Astrocyte of the cerebellum (primary cell): ENCODE results near the gene LRRC1.

ENCODE experiments used
- DNase-seq: peaks from one replicate; pipeline ENCODE4 v3.0.0-alpha.2; 2011; ENCODE audit warnings: low read depth
- H3K4me3 ChIP-seq: 2 replicates; pipeline ENCODE4 v1.5.1; 2011; ENCODE audit warnings: mild to moderate bottlenecking, low read depth, low read length, moderate library complexity
- CTCF ChIP-seq: IDR thresholded peaks from 2 replicates; pipeline ENCODE4 v1.5.1; 2012; ENCODE audit warnings: low read length, low read depth, moderate library complexity, mild to moderate bottlenecking; ENCODE audit errors: missing control alignments
- in situ Hi-C: cut with HindIII; loops from 2 replicates; pipeline ENCODE4 v1.10.0; 2017; ENCODE audit warnings: low sequenced_read_pairs

The LRRC1 gene

GRCh38 chr6:53794720-53795339, at the start of gene LRRC1:
LRRC1 (plus strand) TSS chr6:53795005; CDS start chr6:53795257, 252 bp downstream.
- peak; percentile 82 for DNase-seq
- no peak for TF ChIP-seq CTCF
- in situ Hi-C loops = no loop called here
- peak within 1 kb of the TSS; percentile 78 for H3K4me3 ChIP-seq

GRCh38 chr6:53746442-53747103, 48.2 kb upstream of the LRRC1 start:
- no peak for TF ChIP-seq CTCF
- DNase-seq = no peak
- in situ Hi-C loops = no loop called here

GRCh38 chr6:53750052-53750650, 44.7 kb upstream of the LRRC1 start:
- no peak for TF ChIP-seq CTCF
- H3K4me3 ChIP-seq = no peak overlapping the region
- in situ Hi-C loops = no loop called here
- DNase-seq = no peak

More at GRCh38 chr6:53746442-53747103, 48.2 kb upstream of the LRRC1 start:
- no peak overlapping the region for H3K4me3 ChIP-seq

GRCh38 chr6:53751417-53751816, 43.4 kb upstream of the LRRC1 start:
- in situ Hi-C loops = no loop called here

GRCh38 chr6:53752440-53752839, 42.4 kb upstream of the LRRC1 start:
- no peak overlapping the region for H3K4me3 ChIP-seq
- no peak for DNase-seq
- in situ Hi-C loops = no loop called here
- no peak for TF ChIP-seq CTCF

More at GRCh38 chr6:53751417-53751816, 43.4 kb upstream of the LRRC1 start:
- no peak for TF ChIP-seq CTCF
- DNase-seq = no peak
- H3K4me3 ChIP-seq = no peak overlapping the region

- in situ Hi-C loops = no loop called here
- peak; percentile 31 for DNase-seq
- no peak overlapping the region for H3K4me3 ChIP-seq
- no peak for TF ChIP-seq CTCF
Observed at GRCh38 chr6:53752856-53753255, 41.9 kb upstream of the LRRC1 start.
